GM19238 (cell line): ENCODE measurements around the gene PHF21B.
"Not testable (repeated sequence)": the region's sequence is repeated elsewhere in the genome, so short reads cannot be mapped to it uniquely, and the experiment has no call there.

Experiments used
- DNase-seq: peaks from one replicate; pipeline ENCODE4 v3.0.0; 2011; ENCODE audit warnings: low spot score; ENCODE audit not compliant: insufficient read length

PHF21B gene

GRCh38 chr22:45009606-45010531, at the start of gene PHF21B:
PHF21B (minus strand) TSS chr22:45010005; CDS start chr22:45009549, 456 bp downstream.
- DNase-seq, result no peak

- no peak for DNase-seq
These were observed 49.5 kb upstream of the PHF21B start for GRCh38 chr22:45059296-45059695.

GRCh38 chr22:45058622-45058912, 48.8 kb upstream of the PHF21B start:
- DNase-seq, result no peak

DNA sequence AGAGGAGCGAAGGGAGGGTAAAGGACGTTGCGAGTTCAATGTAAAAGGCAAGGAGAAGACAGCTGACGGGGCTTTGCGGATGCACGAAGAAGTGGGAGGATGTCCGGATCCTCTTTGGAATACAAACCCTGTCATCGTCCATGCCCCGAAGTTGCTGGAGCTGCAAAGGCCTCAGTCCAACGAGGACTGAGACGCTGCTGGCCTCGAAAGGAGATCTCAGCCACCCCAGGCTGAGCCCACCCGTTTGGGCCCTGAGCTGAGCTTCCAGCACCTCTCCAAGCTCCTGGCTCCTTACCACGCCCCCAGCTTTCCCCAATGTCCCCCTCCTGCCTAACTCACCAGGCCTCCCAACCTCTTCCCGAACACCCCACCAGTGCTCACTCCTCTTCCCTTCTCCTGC, 46.1 kb upstream of the PHF21B start:
- no peak for DNase-seq

DNA sequence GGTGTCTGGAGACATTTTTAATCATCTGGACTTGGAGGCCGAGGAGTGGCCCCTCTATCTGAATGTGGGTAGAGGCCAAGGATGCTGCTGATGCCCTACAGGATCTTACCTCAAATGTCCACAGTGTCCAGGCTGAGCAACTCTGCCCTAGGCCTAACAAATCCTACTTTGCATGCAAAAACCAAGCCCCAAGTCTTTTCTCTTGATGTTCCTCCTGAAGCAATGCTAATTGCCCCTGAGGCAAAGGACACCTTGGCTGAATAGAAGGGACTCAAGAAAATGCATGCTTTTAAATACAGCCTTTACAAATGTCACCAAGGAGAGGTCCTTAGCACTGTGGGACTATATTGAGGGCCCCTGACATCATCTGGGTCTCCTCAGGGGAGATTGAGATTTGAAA, 43.8 kb upstream of the PHF21B start:
- no peak for DNase-seq

DNA sequence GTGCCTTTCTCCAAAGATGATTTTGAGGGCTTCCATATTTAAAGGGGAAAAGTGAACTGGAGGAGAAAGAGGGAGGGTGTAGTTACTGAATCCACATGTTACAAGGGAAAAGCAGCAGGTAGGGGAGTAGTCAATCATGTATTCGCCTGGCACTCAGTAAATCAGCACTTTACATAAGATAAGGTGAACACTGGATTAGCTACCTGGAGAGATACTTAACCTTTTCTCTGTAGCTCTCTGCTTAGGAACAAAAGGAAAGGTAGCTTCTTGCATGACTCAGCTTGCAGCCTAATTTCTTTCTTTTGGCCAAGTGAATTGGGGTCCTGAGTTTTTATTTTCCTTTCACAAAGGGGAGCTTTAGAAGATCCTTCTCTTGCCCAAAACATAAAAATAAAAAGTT, 43.3 kb upstream of the PHF21B start:
- DNase-seq, result no peak

- DNase-seq, result not testable (repeated sequence)
These were observed 42.9 kb upstream of the PHF21B start for GRCh38 chr22:45052665-45053064.

DNA sequence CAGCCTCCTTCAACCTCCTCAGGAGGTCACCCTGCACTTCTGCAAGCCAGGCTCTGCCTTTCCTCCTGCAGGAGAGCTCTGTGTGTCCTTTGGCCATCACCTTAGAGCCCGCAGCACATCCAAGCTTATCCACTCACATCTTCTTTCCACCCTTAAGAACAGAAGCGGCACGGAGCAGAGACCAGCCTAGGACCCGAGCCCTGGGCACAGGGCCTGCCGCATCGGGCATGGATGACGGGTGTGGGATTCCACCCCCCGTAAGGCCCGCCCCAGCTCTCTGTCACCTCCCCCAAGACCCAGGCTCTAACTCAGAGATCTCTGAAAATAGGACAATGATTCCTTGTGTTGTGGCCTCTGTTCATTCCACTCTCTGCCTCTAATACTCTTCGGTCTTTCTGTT, 42.1 kb upstream of the PHF21B start:
- no peak for DNase-seq

GRCh38 chr22:45051419-45051818, 41.6 kb upstream of the PHF21B start:
- no peak for DNase-seq

DNA sequence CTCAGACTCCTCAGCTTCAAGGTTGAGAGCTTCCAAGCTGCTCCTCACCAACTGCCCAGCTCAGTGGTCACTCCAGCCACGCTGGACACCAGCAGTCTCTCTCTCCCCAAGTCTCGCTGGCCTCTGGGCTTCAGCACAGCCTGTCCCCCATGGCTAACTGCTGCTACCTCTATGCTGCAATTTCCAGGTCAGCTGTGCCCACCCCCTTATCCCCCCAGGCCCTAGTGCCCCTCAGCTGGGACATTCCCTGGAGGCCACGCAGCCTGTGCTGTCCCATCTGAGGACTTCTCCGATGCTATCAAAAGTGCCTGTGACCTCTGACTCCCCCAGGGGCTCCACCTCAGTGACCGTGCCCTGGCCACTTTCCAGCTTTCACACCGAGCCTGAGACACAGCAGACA, 37.5 kb upstream of the PHF21B start:
- DNase-seq, result no peak

- DNase-seq, result no peak
These were observed 35.4 kb upstream of the PHF21B start for GRCh38 chr22:45045208-45045607.

DNA sequence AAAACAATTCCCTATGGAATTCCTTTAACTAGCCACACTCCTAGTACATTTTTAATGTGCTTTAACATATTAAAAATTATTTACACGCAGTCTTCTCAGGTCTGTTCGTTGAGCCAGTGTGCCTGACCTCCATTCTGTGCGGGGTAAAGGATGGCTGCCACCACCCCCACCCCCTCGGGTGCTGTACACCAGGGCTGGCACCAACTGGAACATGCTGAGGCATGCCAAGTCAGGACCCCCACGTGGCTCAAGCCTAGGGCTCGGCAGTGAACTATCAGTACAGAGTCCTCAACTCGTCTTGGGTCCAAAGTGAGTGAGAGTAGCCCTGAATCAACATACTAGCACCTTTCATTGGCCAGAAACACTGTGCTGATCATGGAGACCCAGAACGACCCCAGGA, 32.5 kb upstream of the PHF21B start:
- no peak for DNase-seq

GRCh38 chr22:45039133-45039532, 29.3 kb upstream of the PHF21B start:
- no peak for DNase-seq

DNA sequence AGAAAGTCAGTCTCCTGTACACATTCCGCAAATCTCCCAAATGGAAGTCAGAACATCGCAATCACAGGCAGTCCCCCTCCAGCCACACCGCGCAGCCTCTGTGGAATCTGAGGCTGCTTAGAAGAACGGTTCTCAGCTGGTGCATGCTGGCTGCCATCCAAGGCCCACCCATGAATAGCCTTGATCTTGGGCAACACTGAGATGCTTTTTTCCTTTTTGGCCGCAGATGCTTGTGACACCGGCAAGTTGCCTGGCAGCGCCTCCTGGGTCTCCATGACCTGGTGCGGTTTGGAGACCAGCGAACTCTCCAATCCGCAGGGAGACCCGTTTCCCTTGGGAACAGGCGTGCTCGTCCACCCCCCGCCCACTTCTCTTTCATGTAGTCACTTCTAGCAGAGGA, 26.3 kb upstream of the PHF21B start:
- no peak for DNase-seq

- DNase-seq, result no peak
These were observed 25.0 kb upstream of the PHF21B start for GRCh38 chr22:45034821-45035220.

DNA sequence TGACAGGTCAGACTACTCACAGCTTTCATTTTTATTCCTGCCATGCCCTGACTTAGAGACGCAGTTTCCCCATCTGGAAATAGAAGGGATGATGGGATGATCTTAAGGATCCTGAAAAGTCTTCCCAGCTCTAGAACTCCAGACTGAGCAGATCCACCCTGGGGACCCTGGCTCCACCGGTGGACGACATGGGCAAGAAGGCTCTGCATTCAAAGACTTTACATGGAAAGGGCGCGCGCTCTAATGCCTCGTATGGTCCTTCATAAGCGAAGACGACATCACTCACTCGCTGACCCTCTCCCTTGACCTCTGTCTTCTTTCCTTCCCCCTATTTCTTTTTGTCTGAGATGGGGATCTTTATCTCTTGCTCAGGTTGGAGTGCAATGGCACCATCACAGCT, 24.4 kb upstream of the PHF21B start:
- no peak for DNase-seq

DNA sequence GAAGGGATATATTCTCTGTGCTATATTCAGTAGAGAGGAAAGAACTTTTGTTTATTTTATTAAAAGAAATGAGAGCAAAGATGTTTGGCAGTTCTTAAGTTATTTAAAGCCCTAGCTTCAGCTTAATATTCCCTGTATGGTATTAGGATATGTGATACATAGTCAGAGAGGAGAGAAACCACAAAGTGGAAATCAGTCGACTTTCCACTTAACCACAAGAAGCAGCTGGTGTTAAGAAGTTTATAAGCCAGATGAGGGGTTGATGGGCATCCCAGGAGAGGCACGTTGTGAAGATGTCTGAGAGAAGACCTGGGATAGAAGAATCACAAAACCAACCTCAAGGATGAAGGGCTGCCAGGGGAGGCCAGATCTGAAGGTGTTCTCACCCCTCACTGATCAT, 23.3 kb upstream of the PHF21B start:
- DNase-seq, result no peak

- DNase-seq, result no peak
These were observed 22.0 kb upstream of the PHF21B start for GRCh38 chr22:45031629-45032403.

GRCh38 chr22:45029501-45029900, 19.7 kb upstream of the PHF21B start:
- no peak for DNase-seq

DNA sequence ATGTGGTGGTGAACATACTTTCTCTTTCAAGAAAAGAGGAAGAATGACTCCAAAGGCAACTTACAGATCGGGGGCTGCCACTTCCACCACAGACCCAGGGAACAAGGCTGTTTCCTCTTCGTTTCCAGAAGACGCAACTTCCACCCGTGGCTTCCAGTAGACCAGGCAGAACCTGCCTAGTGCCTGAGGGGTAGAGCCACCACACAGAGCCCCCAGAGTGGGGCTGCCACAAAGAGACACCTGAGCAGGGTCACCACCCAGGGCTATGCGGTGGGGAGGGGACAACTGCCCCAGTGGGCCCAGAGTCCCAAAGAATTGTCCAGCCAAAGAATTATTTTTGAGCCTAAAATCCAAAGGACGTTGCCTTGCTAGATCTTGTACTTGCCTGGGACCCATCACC, 16.7 kb upstream of the PHF21B start:
- DNase-seq, result no peak

DNA sequence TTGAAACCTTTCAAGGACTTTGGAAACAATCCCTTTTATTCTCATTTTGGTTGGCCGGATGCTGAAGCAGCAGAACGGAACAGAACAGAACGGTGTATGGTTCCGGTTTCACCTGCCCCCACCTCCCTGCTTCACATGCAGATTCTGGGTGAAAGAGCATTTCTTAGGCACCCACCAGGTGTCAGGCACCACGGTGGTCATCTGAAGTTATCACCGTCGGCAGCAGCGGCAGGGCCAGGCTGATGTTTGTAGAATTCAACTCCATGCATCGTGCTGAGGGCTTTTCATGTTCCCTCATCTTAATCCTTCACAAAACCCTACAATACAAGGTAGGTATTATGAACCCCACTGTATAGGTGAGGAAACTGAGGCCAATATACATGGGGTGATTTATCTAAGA, 13.6 kb upstream of the PHF21B start:
- DNase-seq, result no peak

- no peak for DNase-seq
These were observed 10.3 kb upstream of the PHF21B start for GRCh38 chr22:45019861-45020655.
